Activated CD8-positive, alpha-beta T cell treated with anti-CD3 and anti-CD28 coated beads, Interleukin-2, amount 10 ng/mL, durations not matched to agents 7 days and 5 days (primary cell): Measurements from ENCODE around the gene CYBB. TPM values are rescaled to one million over a fixed set of nuclear protein-coding genes. Genes with fewer than 3 reads are reported as not detected.

Experiments
- ATAC-seq: fragments of 150-1000 bp; cut with Tn5 transposase; one replicate; pipeline ENCODE4 v1.10.0; 2021; ENCODE audit warnings: moderate library complexity
- CTCF ChIA-PET: fragments of 350-600 bp; sonication (Branson Sonifier 250); formaldehyde crosslinking; loops from one replicate; lab custom pipeline; 2021; ENCODE audit warnings: antibody characterized with exemption; lab: Charles Lee
- POLR2A ChIA-PET: fragments of 350-600 bp; sonication (Branson Sonifier 250); formaldehyde crosslinking; loops from one replicate; lab custom pipeline; 2021; ENCODE audit warnings: antibody characterized with exemption; lab: Charles Lee
- DNase-seq: peaks from one replicate; pipeline ENCODE4 v3.0.0-alpha.2; 2020
- H3K27ac Mint-ChIP-seq: one replicate; pipeline ENCODE4 v1.8.0; 2021; ENCODE audit warnings: mild to moderate bottlenecking, mixed read lengths
- H3K27me3 Mint-ChIP-seq: one replicate; pipeline ENCODE4 v1.8.0; 2021; ENCODE audit warnings: low read depth, mixed read lengths
- H3K36me3 Mint-ChIP-seq: one replicate; pipeline ENCODE4 v1.8.0; 2021; ENCODE audit warnings: low read depth, mixed read lengths
- H3K4me1 Mint-ChIP-seq: one replicate; pipeline ENCODE4 v1.8.0; 2021; ENCODE audit warnings: low read depth, mixed read lengths
- H3K4me3 Mint-ChIP-seq: one replicate; pipeline ENCODE4 v1.8.0; 2021; ENCODE audit warnings: mild to moderate bottlenecking, mixed read lengths
- H3K9me3 Mint-ChIP-seq: one replicate; pipeline ENCODE4 v1.8.0; 2022; ENCODE audit warnings: mixed read lengths; ENCODE audit not compliant: insufficient read depth
- total RNA-seq, 2 experiments: library from RNA; stranded (reverse); gene quantifications; one replicate each; pipeline ENCODE4 v1.2.3, GENCODE V29; 2021

Gene CYBB
- total RNA-seq, 2 experiments from 2014 or later = not detected

DNA sequence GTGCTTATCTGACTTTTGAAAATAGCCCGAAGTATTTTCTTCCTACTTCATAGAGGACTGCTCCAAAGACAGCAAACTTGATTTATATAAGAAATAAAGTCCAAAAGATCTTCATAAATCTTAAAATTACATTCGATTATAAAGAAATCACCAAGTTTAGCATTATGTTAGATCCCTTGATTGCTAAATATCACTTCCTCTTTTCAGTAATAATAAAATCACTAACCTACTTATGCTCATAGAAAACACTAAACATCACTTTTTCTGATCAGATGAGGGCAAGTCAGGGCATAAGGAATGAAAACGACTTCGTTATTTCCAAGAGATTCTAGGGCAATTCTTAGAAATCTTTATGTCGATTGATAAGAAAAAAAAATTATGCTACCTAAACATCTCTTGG is 35.5 kb downstream of the CYBB start:
- Mint-ChIP-seq H3K36me3 (no peaks in the 10 kb centered on the region), H3K27me3 (peaks cover 2% of the 10 kb centered on the region), H3K4me1 (peaks cover 24% of the 10 kb centered on the region), H3K4me3 (no peak overlapping the region), H3K9me3 (no peaks in the 10 kb centered on the region), H3K27ac (no peak overlapping the region)
- ChIA-PET POLR2A (no interaction called here), CTCF (no interaction called here)
- no peak for DNase-seq
- ATAC-seq = no peak

DNA sequence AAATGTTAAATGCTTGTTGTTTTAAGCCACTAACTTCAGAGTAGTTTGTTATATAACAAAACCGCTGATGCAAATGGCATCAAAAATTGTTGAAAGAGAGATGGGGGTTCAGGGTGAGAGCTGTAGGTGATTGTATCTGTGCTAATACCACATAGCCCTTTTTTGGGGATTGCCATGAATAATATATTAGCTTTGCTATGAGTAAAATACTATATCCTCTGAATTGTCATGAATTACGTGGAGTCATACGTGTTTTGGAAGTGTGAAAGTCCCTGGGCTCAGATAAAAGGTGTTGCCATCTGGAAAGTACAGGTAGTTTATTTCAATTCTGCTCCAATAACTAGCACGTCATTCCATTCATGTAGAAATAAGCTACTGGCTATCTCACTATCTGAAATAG is 36.9 kb downstream of the CYBB start:
- peaks cover 2% of the 10 kb centered on the region for H3K27me3 Mint-ChIP-seq
- H3K9me3 Mint-ChIP-seq = no peaks in the 10 kb centered on the region
- no peak overlapping the region for H3K27ac Mint-ChIP-seq
- no peaks in the 10 kb centered on the region for H3K36me3 Mint-ChIP-seq
- CTCF ChIA-PET = interaction anchor here (1.8 kb wide), 1 partner anchor 71 kb away, joined by 7 read pairs; no protein-coding TSS in a partner anchor
- DNase-seq (no peak), ATAC-seq (no peak)
- no peak overlapping the region for H3K4me3 Mint-ChIP-seq
- POLR2A ChIA-PET = no interaction called here
- H3K4me1 Mint-ChIP-seq = peaks cover 22% of the 10 kb centered on the region

DNA sequence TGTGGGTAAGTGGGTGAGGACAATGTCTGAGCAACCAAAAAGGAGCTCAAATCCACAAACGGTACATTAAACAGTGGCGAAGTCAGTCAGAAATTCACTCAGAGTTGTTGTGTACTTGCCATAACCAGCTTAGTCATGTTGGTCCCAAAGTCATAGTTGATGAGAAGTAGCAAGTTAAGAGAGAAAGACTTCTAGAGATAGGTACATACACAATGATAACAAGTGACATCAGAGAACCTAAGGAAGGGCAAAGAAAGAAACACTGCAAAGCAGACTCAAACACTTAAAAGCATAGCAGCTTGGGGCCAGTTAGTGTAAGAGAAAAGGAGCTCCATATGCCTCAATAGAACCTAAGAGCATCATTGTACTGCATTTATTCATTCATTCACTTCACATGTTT is 37.3 kb downstream of the CYBB start:
- Mint-ChIP-seq H3K4me3 (no peak overlapping the region), H3K27me3 (peaks cover 2% of the 10 kb centered on the region), H3K9me3 (no peaks in the 10 kb centered on the region), H3K4me1 (peaks cover 17% of the 10 kb centered on the region), H3K36me3 (no peaks in the 10 kb centered on the region), H3K27ac (no peak overlapping the region)
- DNase-seq (no peak), ATAC-seq (no peak)
- ChIA-PET POLR2A (no interaction called here), CTCF (interaction anchor here (1.8 kb wide), 1 partner anchor 71 kb away, joined by 7 read pairs; no protein-coding TSS in a partner anchor)

DNA sequence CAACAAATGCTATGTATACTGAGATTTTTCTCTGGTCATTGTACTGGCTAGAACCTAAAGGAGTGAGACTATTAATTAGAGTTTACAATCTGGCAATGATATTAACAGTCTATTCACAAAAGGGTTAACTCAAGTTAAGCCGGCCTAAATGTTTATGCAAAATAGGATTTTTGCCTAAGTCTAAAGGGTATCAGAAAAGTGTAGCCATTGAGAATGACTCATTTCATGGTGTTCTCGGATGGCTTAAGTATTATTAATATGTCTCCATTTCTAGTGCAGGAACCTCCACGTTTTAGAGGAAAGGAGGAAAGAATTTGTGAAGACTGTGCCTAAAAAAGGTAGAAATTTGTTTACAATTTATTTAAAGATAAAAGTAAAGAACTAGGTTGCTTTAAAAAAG is 37.7 kb downstream of the CYBB start:
- Mint-ChIP-seq H3K4me3 (no peak overlapping the region), H3K4me1 (peaks cover 16% of the 10 kb centered on the region), H3K27me3 (peaks cover 2% of the 10 kb centered on the region), H3K27ac (no peak overlapping the region), H3K36me3 (no peaks in the 10 kb centered on the region), H3K9me3 (no peaks in the 10 kb centered on the region)
- ChIA-PET CTCF (interaction anchor here (1.8 kb wide), 1 partner anchor 72 kb away, joined by 7 read pairs; no protein-coding TSS in a partner anchor), POLR2A (no interaction called here)
- DNase-seq (no peak), ATAC-seq (no peak)

DNA sequence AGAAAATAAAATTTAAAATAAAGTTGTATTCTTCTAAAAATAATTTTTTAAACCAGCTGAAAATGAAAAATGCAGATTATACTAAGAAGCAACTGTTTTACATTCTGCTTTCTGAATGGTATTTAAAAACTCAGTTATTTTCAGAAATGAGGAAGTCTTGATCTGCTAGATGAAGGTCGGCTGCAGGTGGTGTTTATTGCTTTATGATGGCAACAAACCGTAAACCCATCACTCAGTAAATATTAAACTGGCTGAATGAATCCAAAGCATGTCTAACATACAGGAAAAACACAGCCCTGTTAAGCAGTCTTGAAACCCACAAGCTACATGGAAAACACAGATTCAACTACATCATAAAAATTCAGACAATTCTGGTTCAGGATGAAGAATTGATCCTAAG is 38.2 kb downstream of the CYBB start:
- H3K27ac Mint-ChIP-seq = no peak overlapping the region
- CTCF ChIA-PET = interaction anchor here (2.4 kb wide), 1 partner anchor 72 kb away, joined by 15 read pairs; no protein-coding TSS in a partner anchor
- H3K36me3 Mint-ChIP-seq = no peaks in the 10 kb centered on the region
- POLR2A ChIA-PET = no interaction called here
- H3K4me1 Mint-ChIP-seq = peaks cover 16% of the 10 kb centered on the region
- H3K27me3 Mint-ChIP-seq = peaks cover 2% of the 10 kb centered on the region
- no peak overlapping the region for H3K4me3 Mint-ChIP-seq
- no peak for DNase-seq
- no peak for ATAC-seq
- no peaks in the 10 kb centered on the region for H3K9me3 Mint-ChIP-seq

DNA sequence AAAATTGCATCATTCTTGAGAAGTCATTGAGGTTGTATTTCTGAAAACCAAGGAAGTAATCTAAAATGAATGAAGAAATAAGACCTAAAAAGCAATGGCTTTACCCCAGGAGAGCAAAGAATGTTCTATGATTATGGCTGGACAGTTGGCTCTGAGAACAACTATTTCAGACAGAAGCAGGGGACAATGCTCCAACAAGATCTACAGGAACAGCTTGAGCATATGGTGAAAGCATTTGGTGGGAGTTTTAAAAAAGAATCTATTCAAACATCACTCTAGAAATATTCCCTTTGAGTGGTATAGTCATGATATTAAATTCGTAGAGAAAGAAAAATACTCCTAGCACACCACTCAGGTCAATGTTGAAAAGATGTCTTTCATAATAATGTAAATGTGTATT is 40.8 kb downstream of the CYBB start:
- DNase-seq (no peak), ATAC-seq (no peak)
- POLR2A ChIA-PET = no interaction called here
- CTCF ChIA-PET = interaction anchor here (2.4 kb wide), 1 partner anchor 75 kb away, joined by 15 read pairs; no protein-coding TSS in a partner anchor
- H3K36me3 Mint-ChIP-seq = no peaks in the 10 kb centered on the region
- H3K27ac Mint-ChIP-seq = no peak overlapping the region
- peaks cover 28% of the 10 kb centered on the region for H3K4me1 Mint-ChIP-seq
- peaks cover 2% of the 10 kb centered on the region for H3K27me3 Mint-ChIP-seq
- no peak overlapping the region for H3K4me3 Mint-ChIP-seq
- H3K9me3 Mint-ChIP-seq = no peaks in the 10 kb centered on the region

DNA sequence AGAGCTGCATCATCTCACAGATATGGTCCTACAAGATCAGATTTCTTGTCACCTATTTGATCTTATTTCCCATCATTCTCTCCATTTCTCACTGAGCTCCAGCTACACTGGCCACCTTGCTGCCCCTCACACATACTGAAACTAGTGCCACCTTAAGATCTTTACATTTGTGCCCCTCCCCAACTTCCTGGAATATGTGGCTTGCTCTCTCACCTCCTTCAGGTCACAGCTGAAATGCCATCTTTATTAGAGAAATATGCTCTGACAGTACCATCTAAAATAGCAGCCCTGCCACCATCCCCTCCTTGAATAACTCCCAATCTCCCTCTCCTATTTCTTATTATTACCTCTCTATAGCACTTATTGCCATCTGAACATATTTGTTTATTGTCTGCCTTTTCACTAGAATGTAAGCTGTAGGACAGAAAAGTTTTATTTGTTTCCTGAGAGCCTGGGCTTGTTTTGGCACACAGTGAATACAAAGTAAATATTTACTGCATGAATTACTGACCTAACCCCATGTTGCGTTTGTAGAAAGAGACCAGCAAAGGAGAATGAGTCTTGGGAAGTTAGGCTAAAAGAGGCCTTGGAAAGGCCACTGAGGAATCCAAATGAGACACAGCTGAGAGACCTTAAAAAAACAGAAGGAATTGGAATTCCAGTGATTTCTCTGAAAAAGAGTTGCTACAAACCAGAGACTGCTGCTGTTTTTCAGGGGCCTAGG is 44.8 kb downstream of the CYBB start:
- ChIA-PET POLR2A (interaction anchor here (1.7 kb wide), 1 partner anchor 79 kb away, joined by 10 read pairs; no protein-coding TSS in a partner anchor), CTCF (interaction anchor here (0.6 to 5.2 kb wide), 16 partner anchors 10 to 90 kb away, joined by 3 to 198 read pairs (median 6); no protein-coding TSS in a partner anchor)
- ATAC-seq (no peak), DNase-seq (no peak)
- no peaks in the 10 kb centered on the region for H3K36me3 Mint-ChIP-seq
- H3K4me3 Mint-ChIP-seq = no peak overlapping the region
- H3K27me3 Mint-ChIP-seq = no peaks in the 10 kb centered on the region
- no peaks in the 10 kb centered on the region for H3K9me3 Mint-ChIP-seq
- peak overlapping the region; percentile 62 for H3K27ac Mint-ChIP-seq
- H3K4me1 Mint-ChIP-seq = peaks cover 31% of the 10 kb centered on the region

DNA sequence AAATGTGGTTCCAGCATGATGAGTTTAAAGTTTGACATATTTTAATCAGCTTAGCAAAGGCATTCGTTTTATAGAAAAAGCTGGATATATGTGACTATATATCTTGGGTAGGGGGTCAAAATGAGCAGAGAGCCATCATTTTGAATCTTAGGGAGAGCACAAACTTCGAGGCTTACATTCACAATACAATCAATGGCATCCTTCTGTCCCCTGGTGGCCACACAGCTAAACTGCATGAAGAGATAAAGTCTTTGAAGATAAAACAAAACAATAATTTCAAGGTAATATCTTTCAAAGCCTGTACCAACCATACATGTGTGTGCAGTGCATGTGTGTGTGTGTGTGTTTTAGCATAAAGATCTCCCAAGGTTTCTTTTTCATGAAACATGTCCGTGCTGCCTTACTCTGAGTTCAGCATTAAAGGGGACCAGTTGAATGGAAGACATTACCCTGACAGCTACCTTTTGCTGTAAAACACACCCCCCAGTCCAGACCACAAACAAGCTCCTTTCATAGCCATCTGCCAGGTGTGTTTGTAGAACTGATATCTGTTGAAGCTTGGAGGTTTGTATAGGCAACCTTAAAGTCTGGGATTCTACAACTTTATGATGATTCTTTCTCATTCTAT is 45.5 kb downstream of the CYBB start:
- CTCF ChIA-PET = interaction anchor here (0.6 to 5.2 kb wide), 16 partner anchors 9 to 91 kb away, joined by 3 to 198 read pairs (median 5); no protein-coding TSS in a partner anchor
- ATAC-seq = peak; percentile 70
- POLR2A ChIA-PET = interaction anchor here (0.6 to 1.7 kb wide), 2 partner anchors 66 to 80 kb away, joined by 3 to 10 read pairs; no protein-coding TSS in a partner anchor

DNA sequence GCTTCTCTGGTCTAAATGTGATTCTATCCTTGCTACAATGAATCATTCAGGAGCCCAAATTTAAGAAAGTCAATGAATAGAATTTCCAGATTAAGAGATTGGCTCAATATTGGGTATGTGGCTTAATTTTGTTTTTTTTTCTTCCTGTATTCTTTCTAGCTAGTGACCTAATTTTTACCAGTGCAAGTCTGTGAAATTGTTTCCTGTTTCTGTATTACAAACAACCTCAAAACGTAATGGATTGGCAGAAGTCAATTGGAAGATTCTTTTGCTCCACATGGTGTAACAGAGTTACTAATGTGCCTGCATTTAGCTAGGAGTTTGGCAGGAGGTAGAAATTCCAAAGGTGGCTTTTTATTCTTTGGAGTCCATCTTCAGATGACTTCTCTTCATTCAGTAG is 49.9 kb downstream of the CYBB start:
- ATAC-seq (no peak), DNase-seq (no peak)
- H3K27ac Mint-ChIP-seq = no peak overlapping the region
- H3K4me1 Mint-ChIP-seq = peaks cover 16% of the 10 kb centered on the region
- POLR2A ChIA-PET = no interaction called here
- H3K36me3 Mint-ChIP-seq = no peaks in the 10 kb centered on the region
- H3K27me3 Mint-ChIP-seq = no peaks in the 10 kb centered on the region
- H3K9me3 Mint-ChIP-seq = no peaks in the 10 kb centered on the region
- CTCF ChIA-PET = interaction anchor here (3.2 kb wide), 1 partner anchor 85 kb away, joined by 27 read pairs; no protein-coding TSS in a partner anchor
- no peak overlapping the region for H3K4me3 Mint-ChIP-seq

More for the DNA sequence above, 45.5 kb downstream of the CYBB start:
- Mint-ChIP-seq H3K4me1 (peaks cover 35% of the 10 kb centered on the region), H3K36me3 (no peaks in the 10 kb centered on the region), H3K27me3 (no peaks in the 10 kb centered on the region), H3K9me3 (no peaks in the 10 kb centered on the region), H3K27ac (peak overlapping the region; percentile 62), H3K4me3 (no peak overlapping the region)
- DNase-seq = peak; percentile 71

DNA sequence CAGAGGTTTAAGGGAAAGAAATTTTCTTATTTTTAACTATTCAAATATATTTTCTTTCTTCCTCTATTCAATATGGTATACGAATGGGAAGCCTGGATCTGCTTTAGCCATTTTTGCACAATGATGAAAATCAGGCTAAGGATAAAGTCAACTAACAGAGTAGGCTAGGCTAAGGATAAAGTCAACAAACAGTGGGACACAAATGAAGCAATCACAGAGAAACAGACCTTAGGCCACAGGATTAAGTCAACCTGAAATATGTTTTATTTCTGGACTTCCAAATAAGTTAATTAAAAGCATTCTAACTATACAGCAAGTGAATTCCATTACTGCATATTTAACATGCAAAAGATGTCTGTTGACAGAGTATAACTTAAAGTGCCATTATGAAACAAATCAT is 50.5 kb downstream of the CYBB start:
- Mint-ChIP-seq H3K27ac (no peak overlapping the region), H3K36me3 (no peaks in the 10 kb centered on the region), H3K4me3 (no peak overlapping the region), H3K4me1 (peaks cover 9% of the 10 kb centered on the region), H3K9me3 (no peaks in the 10 kb centered on the region), H3K27me3 (no peaks in the 10 kb centered on the region)
- CTCF ChIA-PET = interaction anchor here (3.2 kb wide), 1 partner anchor 85 kb away, joined by 27 read pairs; no protein-coding TSS in a partner anchor
- DNase-seq = no peak
- POLR2A ChIA-PET = no interaction called here
- ATAC-seq = no peak

DNA sequence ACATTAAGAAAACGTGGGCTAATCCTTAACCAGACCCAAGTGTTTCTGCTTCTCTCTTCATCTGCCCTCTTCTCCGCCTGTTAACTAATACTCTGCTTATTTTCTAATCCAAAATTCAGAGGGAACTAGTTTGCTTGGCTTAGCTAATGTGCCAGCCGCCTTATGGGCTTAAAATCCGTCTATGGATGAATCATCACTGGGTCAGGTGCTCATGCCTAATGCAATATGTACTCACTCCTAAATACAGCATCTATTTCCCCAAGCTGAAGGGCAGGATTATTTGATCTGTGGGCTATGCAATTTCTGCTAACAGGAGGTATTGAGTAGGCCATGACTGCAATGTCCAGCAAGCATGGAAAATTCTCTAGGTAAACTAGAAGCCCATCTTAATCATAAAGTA is 55.1 kb downstream of the CYBB start:
- Mint-ChIP-seq H3K9me3 (no peaks in the 10 kb centered on the region), H3K27ac (no peak overlapping the region), H3K27me3 (no peaks in the 10 kb centered on the region), H3K4me1 (peaks cover 2% of the 10 kb centered on the region), H3K4me3 (no peak overlapping the region), H3K36me3 (peaks cover 3% of the 10 kb centered on the region)
- DNase-seq (no peak), ATAC-seq (no peak)
- ChIA-PET POLR2A (no interaction called here), CTCF (interaction anchor here (1.4 kb wide), 1 partner anchor 9 kb away, joined by 4 read pairs; no protein-coding TSS in a partner anchor)

DNA sequence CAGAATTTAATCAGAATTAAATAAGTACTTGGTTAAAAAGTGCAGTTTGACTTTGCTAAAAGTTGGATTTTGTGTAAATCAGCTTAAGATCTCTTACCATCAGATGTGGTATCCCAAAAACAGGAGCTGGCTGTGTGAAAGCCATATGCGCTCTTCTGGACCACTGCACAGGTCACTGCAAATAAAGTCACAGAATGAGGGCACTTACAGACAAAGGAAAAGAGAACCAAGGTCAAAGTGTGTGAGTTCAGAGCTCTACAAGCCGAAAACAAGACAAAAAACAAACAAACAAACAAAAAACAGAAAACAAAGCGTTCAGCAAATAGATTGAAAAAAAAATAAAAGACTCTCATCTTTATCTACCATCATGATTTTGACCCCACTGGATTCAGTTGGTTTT is 61.1 kb downstream of the CYBB start:
- Mint-ChIP-seq H3K36me3 (peaks cover 11% of the 10 kb centered on the region), H3K27ac (no peak overlapping the region), H3K9me3 (no peaks in the 10 kb centered on the region), H3K4me1 (peaks cover 10% of the 10 kb centered on the region), H3K4me3 (no peak overlapping the region), H3K27me3 (no peaks in the 10 kb centered on the region)
- ATAC-seq (no peak), DNase-seq (no peak)
- POLR2A ChIA-PET = no interaction called here
- CTCF ChIA-PET = interaction anchor here (3.0 kb wide), 1 partner anchor 96 kb away, joined by 18 read pairs; no protein-coding TSS in a partner anchor
